GM18520 (cell line): ENCODE measurements around the gene TDG.
"Not testable (repeated sequence)": the region's sequence is repeated elsewhere in the genome, so short reads cannot be mapped to it uniquely, and the experiment has no call there.

Experiments
- ATAC-seq: cut with Tn5 transposase; IDR thresholded peaks from one replicate; pipeline ENCODE4 v1.9.1; 2021; ENCODE audit not compliant: unreplicated experiment

The TDG gene

GRCh38 chr12:104012331-104012730 is 46.7 kb downstream of the TDG start:
- ATAC-seq: no peak

GRCh38 chr12:104021862-104022261 is 56.2 kb downstream of the TDG start:
- not testable (repeated sequence) for ATAC-seq

GRCh38 chr12:104022786-104023185 is 57.1 kb downstream of the TDG start:
- no peak for ATAC-seq

- ATAC-seq: no peak
Measured at GRCh38 chr12:104023710-104024109, 58.0 kb downstream of the TDG start.

- no peak for ATAC-seq
Measured at GRCh38 chr12:104024348-104024747, 58.7 kb downstream of the TDG start.

- ATAC-seq: no peak
Measured at GRCh38 chr12:104025771-104026170, 60.1 kb downstream of the TDG start.

GRCh38 chr12:104026841-104027599 is 61.3 kb downstream of the TDG start:
- ATAC-seq: no peak

- not testable (repeated sequence) for ATAC-seq
Measured at GRCh38 chr12:104030596-104030995, 64.9 kb downstream of the TDG start.

- not testable (repeated sequence) for ATAC-seq
Measured at GRCh38 chr12:104036143-104036542, 70.5 kb downstream of the TDG start.
